ENCODE results near the gene LAPTM5.

DNA sequence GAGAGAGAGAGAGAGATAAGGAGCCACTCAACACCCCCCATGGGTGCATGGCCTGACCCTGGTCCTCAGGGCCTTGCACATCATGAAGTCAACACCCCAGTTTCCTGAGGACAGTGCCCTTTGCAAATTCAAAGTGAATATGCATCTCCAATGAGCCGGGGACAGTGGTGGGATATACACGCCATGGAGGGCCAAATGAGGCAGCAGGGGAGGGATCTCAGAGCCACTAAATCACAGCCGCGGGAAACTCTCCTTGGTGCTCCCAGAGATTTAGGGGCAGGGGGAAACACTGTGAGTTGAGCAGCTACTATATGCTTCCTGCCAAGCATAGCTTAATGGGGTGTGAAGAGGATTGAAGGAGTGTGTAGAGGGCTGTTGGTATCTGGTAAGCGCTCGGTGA, 69.7 kb downstream of the LAPTM5 start:
- TF ChIP-seq YEATS2 (CRISPR knock-in tag; IDR thresholded peaks at IDR 0.05; ENCODE audit: borderline replicate concordance): no peak
- TF ChIP-seq NFRKB (IDR thresholded peaks at IDR 0.05): no peak

Data from HepG2 (cell line).